ENCODE measurements around the gene NPC2.

Gene NPC2

GRCh38 chr14:74469548-74470518 lies 23.3 kb downstream of the NPC2 start:
- H3K4me3 ChIP-seq (replicated peaks; ENCODE audit: low read depth, low read length) = no peak overlapping the region
- TF ChIP-seq CTCF (IDR thresholded peaks at IDR 0.05; ENCODE audit: insufficient read depth, low read length, poor library complexity, severe bottlenecking) = no peak
- no peak for DNase-seq (ENCODE audit: extremely low read depth, insufficient read length)
- H3K36me3 ChIP-seq (ENCODE audit: control insufficient read depth, insufficient read depth, low read length) = no peaks in the 10 kb centered on the region
- H3K27me3 ChIP-seq (replicated peaks; ENCODE audit: control insufficient read depth, insufficient read depth, low read length) = no peaks in the 10 kb centered on the region; the same call in none of the 2 replicates

GRCh38 chr14:74468513-74468912 lies 24.6 kb downstream of the NPC2 start:
- no peak for TF ChIP-seq CTCF (IDR thresholded peaks at IDR 0.05; ENCODE audit: insufficient read depth, low read length, poor library complexity, severe bottlenecking)
- H3K27me3 ChIP-seq (replicated peaks; ENCODE audit: control insufficient read depth, insufficient read depth, low read length) = no peaks in the 10 kb centered on the region; the same call in none of the 2 replicates
- H3K36me3 ChIP-seq (ENCODE audit: control insufficient read depth, insufficient read depth, low read length) = no peaks in the 10 kb centered on the region
- H3K4me3 ChIP-seq (replicated peaks; ENCODE audit: low read depth, low read length) = no peak overlapping the region
- DNase-seq (ENCODE audit: extremely low read depth, insufficient read length) = no peak

GRCh38 chr14:74465335-74465734 lies 27.8 kb downstream of the NPC2 start:
- no peak overlapping the region for H3K4me3 ChIP-seq (replicated peaks; ENCODE audit: low read depth, low read length)
- no peaks in the 10 kb centered on the region; the same call in none of the 2 replicates for H3K27me3 ChIP-seq (replicated peaks; ENCODE audit: control insufficient read depth, insufficient read depth, low read length)
- no peaks in the 10 kb centered on the region for H3K36me3 ChIP-seq (ENCODE audit: control insufficient read depth, insufficient read depth, low read length)
- TF ChIP-seq CTCF (IDR thresholded peaks at IDR 0.05; ENCODE audit: insufficient read depth, low read length, poor library complexity, severe bottlenecking) = no peak
- DNase-seq (ENCODE audit: extremely low read depth, insufficient read length) = no peak

GRCh38 chr14:74464785-74465184 lies 28.3 kb downstream of the NPC2 start:
- no peak for DNase-seq (ENCODE audit: extremely low read depth, insufficient read length)
- no peak for TF ChIP-seq CTCF (IDR thresholded peaks at IDR 0.05; ENCODE audit: insufficient read depth, low read length, poor library complexity, severe bottlenecking)
- no peak overlapping the region for H3K4me3 ChIP-seq (replicated peaks; ENCODE audit: low read depth, low read length)
- no peaks in the 10 kb centered on the region; the same call in none of the 2 replicates for H3K27me3 ChIP-seq (replicated peaks; ENCODE audit: control insufficient read depth, insufficient read depth, low read length)
- H3K36me3 ChIP-seq (ENCODE audit: control insufficient read depth, insufficient read depth, low read length) = no peaks in the 10 kb centered on the region

- H3K36me3 ChIP-seq (ENCODE audit: control insufficient read depth, insufficient read depth, low read length) = no peaks in the 10 kb centered on the region
- no peak for DNase-seq (ENCODE audit: extremely low read depth, insufficient read length)
- no peak for TF ChIP-seq CTCF (IDR thresholded peaks at IDR 0.05; ENCODE audit: insufficient read depth, low read length, poor library complexity, severe bottlenecking)
- no peaks in the 10 kb centered on the region; the same call in none of the 2 replicates for H3K27me3 ChIP-seq (replicated peaks; ENCODE audit: control insufficient read depth, insufficient read depth, low read length)
- H3K4me3 ChIP-seq (replicated peaks; ENCODE audit: low read depth, low read length) = no peak overlapping the region
Measured at GRCh38 chr14:74463697-74464096, 29.4 kb downstream of the NPC2 start.
